ENCODE data around the gene NRGN. TPM values are rescaled to one million over a fixed set of nuclear protein-coding genes. Genes with fewer than 3 reads are reported as not detected.

Gene NRGN
- polyA plus RNA-seq, 1 donor from 2014 or later, result 0.69 TPM

- Histone ChIP-seq H3K4me3 (ENCODE audit: low read length) (no peak overlapping the region), H3K27ac (ENCODE audit: low read length) (no peak overlapping the region), H3F3A (ENCODE audit: insufficient read depth, low read length, poor library complexity, severe bottlenecking) (no peaks in the 10 kb centered on the region), H2AFZ (ENCODE audit: low read depth, low read length) (no peak overlapping the region), H3K9ac (ENCODE audit: low read length) (no peak overlapping the region), H3K9me3 (ENCODE audit: low read length) (peaks cover 3% of the 10 kb centered on the region), H3K9me2 (ENCODE audit: insufficient read depth, low read length) (no peaks in the 10 kb centered on the region), H3K79me2 (replicated peaks; ENCODE audit: insufficient read depth, low read length) (no peaks in the 10 kb centered on the region), H4K20me1 (ENCODE audit: insufficient read depth) (no peaks in the 10 kb centered on the region), H3K36me3 (ENCODE audit: insufficient read depth, low read length) (no peaks in the 10 kb centered on the region), H3K27me3 (ENCODE audit: insufficient read depth, low read depth, low read length) (no peaks in the 10 kb centered on the region), H3K4me2 (ENCODE audit: low read length) (no peak overlapping the region)
- TF ChIP-seq EZH2 (IDR thresholded peaks at IDR 0.05; ENCODE audit: borderline replicate concordance, insufficient read depth, low read length, poor library complexity, severe bottlenecking) (no peak), TAF1 (IDR thresholded peaks at IDR 0.05; ENCODE audit: low read depth) (no peak), SMC3 (conservative IDR thresholded peaks at IDR 0.05; ENCODE audit: poor library complexity) (no peak), EP300 (conservative IDR thresholded peaks at IDR 0.05; ENCODE audit: poor library complexity, severe bottlenecking) (no peak), POLR2AphosphoS5 (IDR thresholded peaks at IDR 0.05) (no peak), MXI1 (conservative IDR thresholded peaks at IDR 0.05; ENCODE audit: poor library complexity, severe bottlenecking) (no peak), RAD21 (conservative IDR thresholded peaks at IDR 0.05) (no peak)
- TF ChIP-seq, protein P1, sequence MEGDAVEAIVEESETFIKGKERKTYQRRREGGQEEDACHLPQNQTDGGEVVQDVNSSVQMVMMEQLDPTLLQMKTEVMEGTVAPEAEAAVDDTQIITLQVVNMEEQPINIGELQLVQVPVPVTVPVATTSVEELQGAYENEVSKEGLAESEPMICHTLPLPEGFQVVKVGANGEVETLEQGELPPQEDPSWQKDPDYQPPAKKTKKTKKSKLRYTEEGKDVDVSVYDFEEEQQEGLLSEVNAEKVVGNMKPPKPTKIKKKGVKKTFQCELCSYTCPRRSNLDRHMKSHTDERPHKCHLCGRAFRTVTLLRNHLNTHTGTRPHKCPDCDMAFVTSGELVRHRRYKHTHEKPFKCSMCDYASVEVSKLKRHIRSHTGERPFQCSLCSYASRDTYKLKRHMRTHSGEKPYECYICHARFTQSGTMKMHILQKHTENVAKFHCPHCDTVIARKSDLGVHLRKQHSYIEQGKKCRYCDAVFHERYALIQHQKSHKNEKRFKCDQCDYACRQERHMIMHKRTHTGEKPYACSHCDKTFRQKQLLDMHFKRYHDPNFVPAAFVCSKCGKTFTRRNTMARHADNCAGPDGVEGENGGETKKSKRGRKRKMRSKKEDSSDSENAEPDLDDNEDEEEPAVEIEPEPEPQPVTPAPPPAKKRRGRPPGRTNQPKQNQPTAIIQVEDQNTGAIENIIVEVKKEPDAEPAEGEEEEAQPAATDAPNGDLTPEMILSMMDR (IDR thresholded peaks at IDR 0.05; ENCODE audit: poor library complexity, severe bottlenecking), result no peak
- TF ChIP-seq, protein P2, sequence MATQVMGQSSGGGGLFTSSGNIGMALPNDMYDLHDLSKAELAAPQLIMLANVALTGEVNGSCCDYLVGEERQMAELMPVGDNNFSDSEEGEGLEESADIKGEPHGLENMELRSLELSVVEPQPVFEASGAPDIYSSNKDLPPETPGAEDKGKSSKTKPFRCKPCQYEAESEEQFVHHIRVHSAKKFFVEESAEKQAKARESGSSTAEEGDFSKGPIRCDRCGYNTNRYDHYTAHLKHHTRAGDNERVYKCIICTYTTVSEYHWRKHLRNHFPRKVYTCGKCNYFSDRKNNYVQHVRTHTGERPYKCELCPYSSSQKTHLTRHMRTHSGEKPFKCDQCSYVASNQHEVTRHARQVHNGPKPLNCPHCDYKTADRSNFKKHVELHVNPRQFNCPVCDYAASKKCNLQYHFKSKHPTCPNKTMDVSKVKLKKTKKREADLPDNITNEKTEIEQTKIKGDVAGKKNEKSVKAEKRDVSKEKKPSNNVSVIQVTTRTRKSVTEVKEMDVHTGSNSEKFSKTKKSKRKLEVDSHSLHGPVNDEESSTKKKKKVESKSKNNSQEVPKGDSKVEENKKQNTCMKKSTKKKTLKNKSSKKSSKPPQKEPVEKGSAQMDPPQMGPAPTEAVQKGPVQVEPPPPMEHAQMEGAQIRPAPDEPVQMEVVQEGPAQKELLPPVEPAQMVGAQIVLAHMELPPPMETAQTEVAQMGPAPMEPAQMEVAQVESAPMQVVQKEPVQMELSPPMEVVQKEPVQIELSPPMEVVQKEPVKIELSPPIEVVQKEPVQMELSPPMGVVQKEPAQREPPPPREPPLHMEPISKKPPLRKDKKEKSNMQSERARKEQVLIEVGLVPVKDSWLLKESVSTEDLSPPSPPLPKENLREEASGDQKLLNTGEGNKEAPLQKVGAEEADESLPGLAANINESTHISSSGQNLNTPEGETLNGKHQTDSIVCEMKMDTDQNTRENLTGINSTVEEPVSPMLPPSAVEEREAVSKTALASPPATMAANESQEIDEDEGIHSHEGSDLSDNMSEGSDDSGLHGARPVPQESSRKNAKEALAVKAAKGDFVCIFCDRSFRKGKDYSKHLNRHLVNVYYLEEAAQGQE (IDR thresholded peaks at IDR 0.05; ENCODE audit: borderline replicate concordance), result no peak
Observed at GRCh38 chr11:124699547-124699946, 40.2 kb upstream of the NRGN start.

DNA sequence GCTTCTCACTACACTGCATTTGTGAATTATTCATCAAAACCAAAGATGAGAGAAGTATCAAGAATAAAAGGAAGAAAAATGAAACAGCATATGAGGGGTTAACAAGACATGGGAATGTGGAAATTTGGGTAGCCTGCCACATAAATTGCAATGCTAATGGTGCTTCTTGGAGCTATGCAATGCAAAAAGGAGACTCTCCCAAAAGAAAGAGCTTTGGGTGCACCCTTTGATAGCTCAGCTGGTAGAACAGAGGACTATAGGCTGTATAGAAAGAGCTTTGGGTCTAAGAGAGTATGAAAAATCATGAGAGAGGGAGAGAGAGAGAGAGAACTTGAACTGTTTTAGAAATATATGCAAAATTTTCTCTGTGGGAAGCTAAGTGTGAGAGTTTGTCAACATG lies 39.7 kb upstream of the NRGN start:
- Histone ChIP-seq H3K36me3 (ENCODE audit: insufficient read depth, low read length) (no peaks in the 10 kb centered on the region), H3K27me3 (ENCODE audit: insufficient read depth, low read depth, low read length) (no peaks in the 10 kb centered on the region), H3K9me3 (ENCODE audit: low read length) (peaks cover 3% of the 10 kb centered on the region), H3K9ac (ENCODE audit: low read length) (no peak overlapping the region), H3K9me2 (ENCODE audit: insufficient read depth, low read length) (no peaks in the 10 kb centered on the region), H4K20me1 (ENCODE audit: insufficient read depth) (no peaks in the 10 kb centered on the region), H3F3A (ENCODE audit: insufficient read depth, low read length, poor library complexity, severe bottlenecking) (no peaks in the 10 kb centered on the region), H2AFZ (ENCODE audit: low read depth, low read length) (no peak overlapping the region), H3K4me2 (ENCODE audit: low read length) (no peak overlapping the region), H3K4me3 (ENCODE audit: low read length) (no peak overlapping the region), H3K27ac (ENCODE audit: low read length) (no peak overlapping the region), H3K79me2 (replicated peaks; ENCODE audit: insufficient read depth, low read length) (no peaks in the 10 kb centered on the region)
- no peak for TF ChIP-seq RAD21 (conservative IDR thresholded peaks at IDR 0.05)
- no peak for TF ChIP-seq SMC3 (conservative IDR thresholded peaks at IDR 0.05; ENCODE audit: poor library complexity)
- no peak for TF ChIP-seq TAF1 (IDR thresholded peaks at IDR 0.05; ENCODE audit: low read depth)
- no peak for TF ChIP-seq MXI1 (conservative IDR thresholded peaks at IDR 0.05; ENCODE audit: poor library complexity, severe bottlenecking)
- no peak for TF ChIP-seq EP300 (conservative IDR thresholded peaks at IDR 0.05; ENCODE audit: poor library complexity, severe bottlenecking)
- TF ChIP-seq, protein P1 (IDR thresholded peaks at IDR 0.05; ENCODE audit: poor library complexity, severe bottlenecking), result no peak
- TF ChIP-seq EZH2 (IDR thresholded peaks at IDR 0.05; ENCODE audit: borderline replicate concordance, insufficient read depth, low read length, poor library complexity, severe bottlenecking), result no peak
- TF ChIP-seq, protein P2 (IDR thresholded peaks at IDR 0.05; ENCODE audit: borderline replicate concordance), result no peak
- TF ChIP-seq POLR2AphosphoS5 (IDR thresholded peaks at IDR 0.05), result no peak
